Testis (tissue), 2 donors: ENCODE measurements around the gene PTPN2.

Experiments
- CTCF ChIP-seq, 3 experiments: fragments of 450-650 bp in 2 of 3; fragments of 200-600 bp in 1 of 3; sonication (generic) in 1 of 3; IDR thresholded peaks; one replicate each; pipeline ENCODE4 v1.5.1; 2016 to 2019; ENCODE audit warnings: antibody characterized with exemption in 3 of 3, mild to moderate bottlenecking in 2 of 3, moderate library complexity in 1 of 3
- POLR2A ChIP-seq: fragments of 450-650 bp; IDR thresholded peaks from one replicate; pipeline ENCODE4 v1.6.1; 2017; ENCODE audit warnings: antibody characterized with exemption, mild to moderate bottlenecking, moderate library complexity

GRCh38 chr18:12908706-12909105 lies 24.7 kb upstream of the PTPN2 start:
- no peak for TF ChIP-seq CTCF (IDR thresholded peaks at IDR 0.05)
- no peak for TF ChIP-seq POLR2A
